Body of pancreas (tissue), 4 donors: Measurements from ENCODE around the gene PRPF18. TPM values are rescaled to one million over a fixed set of nuclear protein-coding genes. Genes with fewer than 3 reads are reported as not detected.

ENCODE experiments used
- ATAC-seq: fragments of 150-250 bp; one replicate; pipeline ENCODE4 v1.9.1; 2016
- DNase-seq, 4 donors: peaks; one replicate each; pipeline ENCODE4 v3.0.0-alpha.2; 2019
- H3K27ac ChIP-seq, 4 donors: fragments of 200-600 bp; sonication (generic); 1 replicate in 3 of 4; 2 replicates in 1 of 4; pipeline versions ENCODE4 v1.5.1 to v1.6.1; 2016 to 2019; ENCODE audit warnings: mild to moderate bottlenecking in 1 of 4, mixed read lengths in 1 of 4, moderate library complexity in 1 of 4
- H3K27me3 ChIP-seq, 2 donors: fragments of 200-600 bp; sonication (generic); one replicate each; pipeline ENCODE4 v1.6.0; 2016; ENCODE audit warnings: mild to moderate bottlenecking in 1 of 2
- H3K36me3 ChIP-seq, 2 donors: fragments of 200-600 bp; sonication (generic); replicated peaks in 1 of 2; 2 replicates each; pipeline ENCODE4 v1.5.1; 2016; ENCODE audit warnings: low read depth in 2 of 2; ENCODE audit not compliant: insufficient read depth in 1 of 2
- H3K4me1 ChIP-seq: fragments of 200-600 bp; sonication (generic); one replicate; pipeline ENCODE4 v1.6.0; 2016
- H3K4me3 ChIP-seq, 2 donors: fragments of 200-600 bp; sonication (generic); 1 replicate in 1 of 2; 2 replicates in 1 of 2; pipeline ENCODE4 v1.5.1; 2016 to 2019
- H3K9me3 ChIP-seq, 3 donors: fragments of 200-600 bp; sonication (generic); 1 replicate in 2 of 3; 2 replicates in 1 of 3; pipeline ENCODE4 v1.5.1; 2016
- CTCF ChIP-seq, 7 experiments: fragments of 450-650 bp in 4 of 7; fragments of 200-600 bp in 3 of 7; sonication (generic) in 3 of 7; IDR thresholded peaks; one replicate each; pipeline ENCODE4 v1.5.1; 2016 to 2019; ENCODE audit warnings: antibody characterized with exemption in 7 of 7
- POLR2A ChIP-seq, 3 donors: fragments of 450-650 bp; IDR thresholded peaks; one replicate each; pipeline ENCODE4 v1.6.1; 2016; ENCODE audit warnings: antibody characterized with exemption in 3 of 3, mild to moderate bottlenecking in 2 of 3
- WGBS, 2 donors: methylation state at CpG; one replicate each; pipeline ENCODE4 v1.1.5; 2017; 5-methylcytosine and 5-hydroxymethylcytosine counted together
- intact Hi-C: fragments of 100-400 bp; cut with DNase I; formaldehyde crosslinking; loops from one replicate; pipeline ENCODE4 v1.15.1; 2023
- total RNA-seq, 2 donors: library from RNA; depleted of rRNA; stranded (reverse); fragments of >200 nt; gene quantifications; one replicate each; pipeline ENCODE4 v1.1.0, GENCODE V29; 2016

PRPF18 gene
- total RNA-seq, 2 donors from 2014 or later = 13.8 to 22.8 TPM

GRCh38 chr10:13658871-13659685 is 72.3 kb downstream of the PRPF18 start:
- TF ChIP-seq POLR2A (IDR thresholded peaks at IDR 0.05) (no peak), CTCF (IDR thresholded peaks at IDR 0.05) (no peak)
- no peak for DNase-seq
- WGBS, 2 donors = 59 to 72% methylated on average over 8 to 21 of the region's 21 CpGs
- H3K9me3 ChIP-seq = no peaks in the 10 kb centered on the region
- no peaks in the 10 kb centered on the region for H3K27me3 ChIP-seq
- no peak for ATAC-seq
- intact Hi-C loops = no loop called here
- H3K4me3 ChIP-seq = no peak overlapping the region
- H3K4me1 ChIP-seq = no peaks in the 10 kb centered on the region
- peak overlapping the region in 1 of 4 donors; percentile 34 for H3K27ac ChIP-seq
- H3K36me3 ChIP-seq = peaks cover 0 to 28% of the 10 kb centered on the region in 2 donors

- TF ChIP-seq CTCF (IDR thresholded peaks at IDR 0.05) (peak; percentile 65 to 92 (median 88)), POLR2A (IDR thresholded peaks at IDR 0.05) (no peak)
- H3K27ac ChIP-seq = peak overlapping the region in 2 of 4 donors; percentile 13 to 21
- intact Hi-C loops = loop anchor here (2.0 kb wide), 1 partner anchor 115 kb away; no protein-coding TSS in a partner anchor
- ATAC-seq (peak; percentile 58), DNase-seq (peak; percentile 57 to 64 (median 61))
- peaks cover 0 to 23% of the 10 kb centered on the region in 2 donors for H3K36me3 ChIP-seq
- no peaks in the 10 kb centered on the region for H3K27me3 ChIP-seq
- no peak overlapping the region for H3K4me3 ChIP-seq
- no peaks in the 10 kb centered on the region for H3K4me1 ChIP-seq
- H3K9me3 ChIP-seq = no peaks in the 10 kb centered on the region
- WGBS, 2 donors = 27 to 29% methylated on average over 15 to 19 of the region's 19 CpGs
These were observed 73.3 kb downstream of the PRPF18 start for GRCh38 chr10:13659887-13660550.

- Histone ChIP-seq H3K4me1 (no peaks in the 10 kb centered on the region), H3K36me3 (peaks cover 0 to 26% of the 10 kb centered on the region in 2 donors), H3K27ac (no peak overlapping the region), H3K4me3 (no peak overlapping the region), H3K27me3 (no peaks in the 10 kb centered on the region), H3K9me3 (no peaks in the 10 kb centered on the region)
- intact Hi-C loops = loop anchor here (2.0 kb wide), 1 partner anchor 114 kb away; no protein-coding TSS in a partner anchor
- WGBS, 2 donors = 67 to 68% methylated on average over 7 of the region's 7 CpGs
- no peak for DNase-seq
- ATAC-seq = no peak
- TF ChIP-seq CTCF (IDR thresholded peaks at IDR 0.05) (no peak), POLR2A (IDR thresholded peaks at IDR 0.05) (no peak)
These were observed 73.8 kb downstream of the PRPF18 start for GRCh38 chr10:13660551-13660920.

- Histone ChIP-seq H3K36me3 (peaks cover 0 to 29% of the 10 kb centered on the region in 2 donors), H3K27ac (no peak overlapping the region), H3K4me1 (no peaks in the 10 kb centered on the region), H3K4me3 (no peak overlapping the region), H3K27me3 (no peaks in the 10 kb centered on the region), H3K9me3 (no peaks in the 10 kb centered on the region)
- ATAC-seq (no peak), DNase-seq (no peak)
- TF ChIP-seq POLR2A (IDR thresholded peaks at IDR 0.05) (no peak), CTCF (IDR thresholded peaks at IDR 0.05) (no peak)
- WGBS, 2 donors = 67 to 68% methylated on average over 8 of the region's 8 CpGs
- intact Hi-C loops = loop anchor here (2.0 kb wide), 1 partner anchor 114 kb away; no protein-coding TSS in a partner anchor
These were observed 74.5 kb downstream of the PRPF18 start for GRCh38 chr10:13661256-13661655.
